NB4 (cell line): ENCODE results near the gene PC.

Experiments used
- DNase-seq: peaks from one replicate; pipeline ENCODE4 v3.0.0; 2010; ENCODE audit warnings: low read depth
- H3K4me3 ChIP-seq: one replicate; pipeline ENCODE4 v1.5.1; 2011; ENCODE audit warnings: mild to moderate bottlenecking, low read depth, low read length, moderate library complexity
- CTCF ChIP-seq: IDR thresholded peaks from one replicate; pipeline ENCODE4 v1.5.1; 2012; ENCODE audit warnings: low read depth, low read length
- MYC ChIP-seq: IDR thresholded peaks from 2 replicates; pipeline ENCODE4 v1.6.1; 2011; ENCODE audit warnings: low read depth, low read length
- POLR2A ChIP-seq: IDR thresholded peaks from 2 replicates; pipeline ENCODE4 v1.6.1; 2011; ENCODE audit warnings: mild to moderate bottlenecking; ENCODE audit not compliant: insufficient read length; ENCODE audit errors: extremely low read depth
- TF ChIP-seq, protein P1 (sequence below): IDR thresholded peaks from 2 replicates; pipeline ENCODE4 v1.6.1; 2011; ENCODE audit warnings: low read depth, low read length

The PC gene

DNA sequence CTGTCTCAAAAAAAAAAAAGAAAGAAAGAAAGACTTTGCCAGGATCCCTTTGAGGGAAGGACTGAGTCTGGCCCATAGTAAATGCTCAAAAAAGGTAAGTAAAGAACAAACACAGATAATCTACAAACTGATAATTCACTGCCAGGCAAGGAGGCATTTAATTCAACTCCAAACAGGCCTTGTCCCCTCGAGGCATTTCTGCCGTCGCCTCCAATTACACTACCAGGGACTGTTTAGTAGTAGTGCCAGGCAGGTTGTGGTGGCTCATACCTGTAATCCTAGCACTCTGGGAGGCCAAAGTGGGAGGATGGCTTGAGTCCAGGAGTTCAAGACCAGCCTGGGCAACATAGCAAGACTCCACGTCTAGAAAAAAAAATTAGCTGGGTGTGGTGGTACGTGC lies 43.7 kb downstream of the PC start:
- no peak overlapping the region for H3K4me3 ChIP-seq
- DNase-seq: no peak
- no peak for TF ChIP-seq CTCF
- no peak for TF ChIP-seq POLR2A
- TF ChIP-seq, protein P1, sequence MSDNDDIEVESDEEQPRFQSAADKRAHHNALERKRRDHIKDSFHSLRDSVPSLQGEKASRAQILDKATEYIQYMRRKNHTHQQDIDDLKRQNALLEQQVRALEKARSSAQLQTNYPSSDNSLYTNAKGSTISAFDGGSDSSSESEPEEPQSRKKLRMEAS: no peak
- no peak for TF ChIP-seq MYC

DNA sequence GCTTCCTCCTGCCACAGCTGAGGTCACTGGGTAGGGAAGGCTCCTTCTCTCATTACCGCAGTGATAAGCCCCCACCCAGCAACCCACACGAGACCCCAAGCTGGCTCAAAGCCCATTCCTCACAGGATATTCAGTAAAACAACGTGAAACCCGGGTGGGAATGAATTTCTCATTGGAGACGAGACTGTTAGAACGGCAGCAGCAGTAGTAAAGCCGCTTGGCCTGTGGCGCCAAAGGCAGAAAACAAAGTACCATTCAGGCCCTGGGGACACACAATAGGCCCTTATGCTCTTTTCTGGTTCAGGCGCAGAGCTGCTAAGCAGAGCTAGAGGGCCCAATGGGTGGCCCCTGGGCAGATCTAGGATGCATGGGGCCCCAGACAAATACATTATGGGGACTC lies 45.3 kb downstream of the PC start:
- no peak overlapping the region for H3K4me3 ChIP-seq
- no peak for DNase-seq
- TF ChIP-seq, protein P1: no peak
- TF ChIP-seq MYC (no peak), POLR2A (no peak), CTCF (no peak)

GRCh38 chr11:66912361-66912760 lies 45.8 kb downstream of the PC start:
- no peak overlapping the region for H3K4me3 ChIP-seq
- DNase-seq: no peak
- TF ChIP-seq, protein P1: no peak
- no peak for TF ChIP-seq CTCF
- no peak for TF ChIP-seq POLR2A
- TF ChIP-seq MYC: no peak

- TF ChIP-seq POLR2A (no peak), MYC (no peak), CTCF (no peak)
- TF ChIP-seq, protein P1: no peak
- no peak overlapping the region for H3K4me3 ChIP-seq
- DNase-seq: no peak
Observed at GRCh38 chr11:66910669-66911068, 47.5 kb downstream of the PC start.

GRCh38 chr11:66910016-66910415 lies 48.2 kb downstream of the PC start:
- H3K4me3 ChIP-seq: no peak overlapping the region
- no peak for TF ChIP-seq CTCF
- no peak for TF ChIP-seq POLR2A
- no peak for DNase-seq

- DNase-seq: no peak
- TF ChIP-seq MYC (no peak), POLR2A (no peak), CTCF (no peak)
- TF ChIP-seq, protein P1: no peak
- no peak overlapping the region for H3K4me3 ChIP-seq
Observed at GRCh38 chr11:66909181-66909580, 49.0 kb downstream of the PC start.
